HG03469 (cell line): Measurements from ENCODE around the gene PLCG2.
"Not testable (repeated sequence)": the region's sequence is repeated elsewhere in the genome, so short reads cannot be mapped to it uniquely, and the experiment has no call there.

ENCODE experiments used
- ATAC-seq: cut with Tn5 transposase; IDR thresholded peaks from one replicate; pipeline ENCODE4 v1.9.1; 2021; ENCODE audit warnings: mild to moderate bottlenecking, moderate library complexity, moderate number of reproducible peaks; ENCODE audit not compliant: unreplicated experiment

The PLCG2 gene

GRCh38 chr16:81977335-81977942 lies 198.3 kb downstream of the PLCG2 start:
- not testable (repeated sequence) for ATAC-seq

- no peak for ATAC-seq
Measured at GRCh38 chr16:81987121-81987520, 208.0 kb downstream of the PLCG2 start.

GRCh38 chr16:81987706-81988105 lies 208.6 kb downstream of the PLCG2 start:
- ATAC-seq: no peak

GRCh38 chr16:81992859-81993258 lies 213.8 kb downstream of the PLCG2 start:
- no peak for ATAC-seq

GRCh38 chr16:81994485-81994884 lies 215.4 kb downstream of the PLCG2 start:
- ATAC-seq: no peak

GRCh38 chr16:81995651-81996050 lies 216.6 kb downstream of the PLCG2 start:
- ATAC-seq: no peak

- no peak for ATAC-seq
Measured at GRCh38 chr16:81996664-81997509, 217.8 kb downstream of the PLCG2 start.

GRCh38 chr16:81997738-81998137 lies 218.6 kb downstream of the PLCG2 start:
- ATAC-seq: no peak

GRCh38 chr16:82002831-82003230 lies 223.7 kb downstream of the PLCG2 start:
- ATAC-seq: no peak

GRCh38 chr16:82004601-82005000 lies 225.5 kb downstream of the PLCG2 start:
- ATAC-seq: no peak

GRCh38 chr16:82005027-82005830 lies 226.1 kb downstream of the PLCG2 start:
- ATAC-seq: no peak

GRCh38 chr16:82006036-82006435 lies 226.9 kb downstream of the PLCG2 start:
- ATAC-seq: no peak

- ATAC-seq: no peak
Measured at GRCh38 chr16:82007189-82007588, 228.1 kb downstream of the PLCG2 start.

- no peak for ATAC-seq
Measured at GRCh38 chr16:82008957-82009592, 230.0 kb downstream of the PLCG2 start.

GRCh38 chr16:82009789-82010188 lies 230.7 kb downstream of the PLCG2 start:
- ATAC-seq: not testable (repeated sequence)

GRCh38 chr16:82010649-82011048 lies 231.6 kb downstream of the PLCG2 start:
- no peak for ATAC-seq

- peak; percentile 83 for ATAC-seq
Measured at GRCh38 chr16:82011199-82011641, 232.1 kb downstream of the PLCG2 start, which contains the start of gene SDR42E1. Gene SDR42E1 (minus strand): TSS chr16:82011470. CDS start chr16:82000858, 10,612 bp downstream.
